HG02973 (cell line): ENCODE measurements around the gene KAT8.
"Not testable (repeated sequence)": the region's sequence is repeated elsewhere in the genome, so short reads cannot be mapped to it uniquely, and the experiment has no call there.

Source experiments
- ATAC-seq: cut with Tn5 transposase; IDR thresholded peaks from one replicate; pipeline ENCODE4 v1.9.1; 2021; ENCODE audit warnings: moderate library complexity; ENCODE audit not compliant: unreplicated experiment

KAT8 gene

GRCh38 chr16:31130336-31130891, 12.9 kb downstream of the KAT8 start:
- no peak for ATAC-seq

- ATAC-seq: no peak
Observed at GRCh38 chr16:31130899-31131298, 13.4 kb downstream of the KAT8 start.

DNA sequence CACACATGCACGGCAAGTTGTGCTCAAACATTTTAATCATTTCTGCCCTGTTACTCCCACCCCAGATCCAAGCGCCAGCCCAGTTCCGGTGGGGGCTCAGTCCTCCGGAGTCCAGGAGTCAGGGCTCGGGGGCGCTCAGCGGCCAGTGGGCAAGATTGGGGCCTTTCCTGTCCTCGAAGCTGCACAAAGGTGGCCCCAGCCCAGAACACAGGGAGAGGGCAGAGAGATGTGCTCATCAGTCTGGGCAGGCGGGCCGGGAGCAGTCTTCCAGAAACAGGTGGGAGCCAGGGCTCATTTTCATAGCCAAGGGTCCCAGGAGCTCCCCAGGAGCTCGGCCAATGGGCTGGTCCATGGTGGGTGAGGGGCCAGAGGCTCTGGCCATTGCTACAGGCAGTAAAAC, 14.0 kb downstream of the KAT8 start:
- no peak for ATAC-seq

DNA sequence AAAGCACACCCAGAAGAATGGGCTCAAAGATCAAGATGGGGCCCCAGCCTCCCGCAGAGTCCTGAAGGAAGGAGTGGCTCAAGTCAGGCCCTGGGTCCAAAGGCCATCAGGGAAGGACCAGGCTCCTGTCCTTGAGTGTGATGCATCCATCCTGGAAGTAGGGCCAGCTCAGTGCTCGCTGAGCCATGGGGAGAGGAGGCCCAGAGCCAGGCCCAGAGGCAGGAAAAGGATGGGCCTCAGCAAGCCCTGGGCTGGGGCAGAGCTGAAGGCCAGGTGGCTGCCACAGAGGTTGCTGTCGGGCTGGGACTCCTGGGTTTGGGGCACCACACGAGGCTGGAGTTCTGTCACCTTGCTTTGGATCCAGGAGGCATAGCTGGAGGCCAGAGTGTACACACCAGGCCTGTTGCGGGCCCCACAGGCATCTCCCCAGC, 14.4 kb downstream of the KAT8 start:
- no peak for ATAC-seq

GRCh38 chr16:31132303-31132979, 15.0 kb downstream of the KAT8 start:
- ATAC-seq: no peak

DNA sequence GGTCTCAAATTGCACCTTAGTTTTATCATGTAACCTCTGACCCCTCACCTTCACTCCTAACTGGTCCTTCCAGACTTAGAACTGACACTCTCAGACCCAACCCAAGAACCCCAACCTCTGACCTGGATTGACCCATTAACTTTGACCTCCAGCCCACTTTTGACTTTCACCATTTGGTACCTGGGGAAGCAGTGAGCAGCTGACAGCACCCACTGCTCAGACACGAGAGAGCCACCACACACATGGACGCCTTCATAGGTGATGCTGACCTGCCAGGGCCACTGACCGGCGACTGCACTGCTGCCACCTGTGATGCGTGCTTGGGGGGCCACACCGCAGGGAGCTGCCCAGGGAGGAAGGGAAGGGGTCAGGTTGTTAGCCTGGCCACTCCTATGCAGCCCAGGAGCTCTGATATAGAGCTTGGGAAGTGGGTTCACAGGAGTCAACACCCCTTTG, 15.6 kb downstream of the KAT8 start:
- ATAC-seq: no peak

DNA sequence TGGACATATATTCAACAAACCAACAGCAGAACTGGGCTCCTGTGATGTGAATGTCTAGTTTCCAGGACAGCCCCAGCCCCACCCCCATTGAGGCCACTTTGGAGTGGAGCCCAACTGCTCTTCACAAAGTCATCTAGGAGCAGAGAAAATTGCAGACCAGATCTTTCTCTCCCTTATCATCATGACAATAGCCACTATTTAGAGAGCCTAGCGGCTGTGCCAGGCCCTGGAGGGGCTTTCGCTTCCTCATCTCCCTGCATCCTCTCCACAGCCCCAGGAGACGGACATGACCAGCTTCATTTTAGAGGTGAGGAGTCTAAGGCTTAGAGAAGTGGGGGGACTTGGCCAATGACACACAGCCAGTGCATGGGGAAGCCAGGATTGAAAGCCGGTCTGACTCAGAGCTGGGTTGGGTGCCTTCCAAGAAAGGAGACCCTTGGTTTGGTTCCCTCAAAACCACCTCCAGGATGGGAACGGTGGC, 16.7 kb downstream of the KAT8 start:
- no peak for ATAC-seq

DNA sequence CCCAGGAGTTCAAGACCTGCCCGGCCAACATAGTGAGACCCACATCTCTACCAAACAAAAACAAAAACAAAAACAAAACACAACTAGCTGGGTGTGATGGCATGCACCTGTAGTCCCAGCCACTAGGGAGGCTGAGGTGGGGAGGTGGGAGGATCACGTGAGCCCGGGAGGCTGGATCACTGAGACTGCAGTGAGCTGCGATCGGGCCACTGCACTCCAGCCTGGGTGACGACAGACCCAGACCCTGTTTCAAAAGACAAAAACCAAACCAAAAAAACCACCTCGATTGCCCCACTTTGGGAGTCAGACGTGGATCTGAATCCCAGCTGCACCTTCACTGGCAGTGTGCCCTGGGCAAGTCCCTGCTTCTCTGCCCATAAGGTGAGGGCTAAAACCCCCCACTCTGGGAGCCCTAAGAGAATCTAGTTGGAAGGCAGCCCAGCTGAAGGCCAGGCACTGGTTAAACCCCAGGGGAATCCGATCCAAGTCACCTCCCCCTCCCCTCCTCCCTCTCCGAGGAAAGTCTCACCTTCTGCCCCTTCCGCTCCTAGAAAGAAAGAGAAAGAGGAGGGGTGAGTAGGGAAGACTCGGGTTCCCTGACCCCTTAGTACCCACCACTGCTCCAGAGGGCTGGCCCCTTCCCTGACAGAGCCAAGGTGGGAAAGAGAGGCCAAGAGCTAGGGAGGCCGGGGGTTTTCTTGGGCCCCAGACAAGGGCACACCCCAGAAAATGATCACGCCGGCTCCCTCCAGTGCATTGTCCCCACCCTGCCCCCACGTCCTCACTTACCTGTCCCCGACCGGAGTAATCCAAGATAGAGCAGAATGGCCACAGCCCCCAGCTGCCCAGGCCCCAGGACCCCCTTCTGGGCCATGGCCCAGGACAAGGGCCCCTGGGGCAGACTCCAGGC, 17.4 kb downstream of the KAT8 start:
- ATAC-seq: no peak

DNA sequence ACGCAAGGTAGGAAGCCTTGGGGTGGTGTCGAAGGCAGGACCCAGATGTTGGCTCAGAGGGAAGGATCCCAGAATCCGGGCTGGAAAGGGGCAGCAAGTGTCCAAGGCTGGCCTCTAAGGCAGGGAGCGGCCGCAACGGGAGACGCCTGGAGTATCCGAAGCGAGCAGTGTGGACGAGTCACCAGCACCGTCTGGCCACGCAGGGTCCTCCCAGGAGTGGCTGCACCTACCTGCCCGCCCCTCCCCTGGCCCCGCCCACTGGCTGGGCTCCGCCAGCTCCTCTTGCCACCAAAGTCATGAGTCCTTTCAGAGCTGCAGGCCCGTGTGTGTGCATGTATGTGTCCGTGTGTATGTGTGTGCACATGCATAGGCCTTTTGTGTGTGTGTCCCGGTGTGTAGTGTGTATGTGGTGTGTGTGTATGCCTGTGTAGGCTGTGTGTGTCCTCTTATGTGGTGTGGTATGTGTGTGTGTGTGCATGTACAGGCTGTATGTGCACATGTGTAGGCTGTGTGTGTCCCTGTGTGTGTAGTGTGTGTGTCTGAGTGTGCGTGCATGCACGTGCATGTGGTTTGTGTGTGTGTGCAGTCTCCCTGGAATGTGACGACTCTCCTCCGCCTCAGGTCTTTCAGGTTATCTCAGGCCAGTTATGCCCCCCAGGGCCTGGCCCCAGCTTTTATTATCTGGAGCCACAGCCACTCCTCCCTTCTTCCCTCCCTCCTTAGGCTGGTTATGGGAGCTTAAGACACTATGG, 18.2 kb downstream of the KAT8 start, which contains the start of gene PRSS8:
Gene PRSS8, minus strand, starts transcription at position 193 of the 752 bp plus-strand sequence. CDS start 229 bp downstream, outside the sequence.
- no peak for ATAC-seq

- no peak for ATAC-seq
Observed at GRCh38 chr16:31136287-31136662, 18.8 kb downstream of the KAT8 start.

GRCh38 chr16:31136822-31137499, 19.5 kb downstream of the KAT8 start:
- ATAC-seq: not testable (repeated sequence)

DNA sequence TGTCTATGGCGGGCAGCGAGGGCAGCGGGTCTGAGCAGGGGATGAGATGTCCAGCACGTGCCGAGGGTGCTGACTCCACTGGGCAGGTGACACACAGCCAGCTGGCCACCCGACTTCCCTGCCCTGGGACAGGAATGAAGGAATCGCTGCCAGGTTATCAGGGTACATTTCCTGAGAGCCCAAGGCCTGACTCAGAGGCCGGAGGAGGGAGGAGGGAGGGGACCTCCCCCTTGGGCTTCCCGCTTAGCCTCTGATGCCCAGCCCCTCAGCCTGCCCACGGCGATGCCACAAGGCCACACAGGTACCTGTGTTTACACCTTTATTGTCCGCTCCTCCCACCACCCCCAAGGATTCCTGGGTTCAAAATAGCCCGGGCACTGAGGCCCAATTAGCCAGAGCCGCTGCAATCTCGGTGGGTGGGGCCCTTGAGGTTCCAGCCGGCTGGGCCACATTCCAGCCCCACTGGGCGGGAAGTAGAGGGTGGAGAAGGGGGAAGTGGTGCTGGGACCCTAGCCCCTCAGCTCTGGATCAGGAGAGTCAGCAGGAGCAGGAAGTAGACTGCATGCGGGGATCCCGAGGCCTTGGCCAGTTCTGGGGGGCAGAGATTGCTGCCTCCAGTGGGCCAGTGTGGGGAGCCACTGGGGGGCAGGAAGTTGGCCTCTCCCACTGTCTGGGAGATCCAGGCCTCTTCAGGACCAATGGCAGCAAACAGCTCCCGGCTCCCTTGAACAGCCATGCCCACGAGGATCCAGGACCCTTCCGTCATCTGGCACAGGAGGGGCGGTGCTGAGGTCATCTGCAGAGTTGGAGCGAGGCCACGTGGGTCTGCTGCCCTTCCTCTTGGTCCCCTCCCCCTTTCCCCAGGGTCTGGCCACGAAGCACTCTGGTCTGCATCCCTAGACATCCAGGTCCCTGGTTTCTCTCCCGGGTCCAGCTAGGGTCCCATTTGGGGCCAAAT, 21.4 kb downstream of the KAT8 start:
- no peak for ATAC-seq

GRCh38 chr16:31141071-31141469, 23.6 kb downstream of the KAT8 start:
- not testable (repeated sequence) for ATAC-seq

DNA sequence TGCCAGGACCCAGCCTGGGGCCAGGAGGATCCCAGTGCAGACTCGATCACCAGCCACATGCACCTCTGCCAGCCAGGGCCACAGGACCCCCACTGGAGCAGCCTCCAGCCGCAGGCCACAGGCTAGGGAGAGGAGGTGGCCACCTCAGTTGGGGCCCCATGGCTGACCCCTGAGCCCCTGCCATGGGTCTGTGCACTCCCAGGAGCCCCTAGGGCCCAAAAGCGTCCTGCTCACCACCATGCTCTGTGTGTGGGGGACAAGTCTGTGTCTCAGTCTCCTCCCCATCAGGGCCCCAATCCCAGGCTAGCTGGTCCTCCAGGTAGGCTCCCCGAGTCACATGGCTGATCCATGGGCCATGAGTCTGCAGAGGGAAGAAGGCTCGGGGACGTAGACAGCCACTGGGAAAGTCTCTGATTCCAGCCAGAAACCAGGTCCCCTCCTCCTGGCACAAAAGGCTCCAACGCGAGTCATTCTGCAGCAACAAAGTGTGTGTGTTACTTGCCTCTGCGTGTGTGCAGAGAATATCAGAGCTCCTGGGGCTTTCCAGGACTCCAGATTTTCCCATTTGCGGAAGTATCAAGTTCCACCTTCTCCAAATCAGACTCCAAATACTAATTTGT, 24.1 kb downstream of the KAT8 start:
- no peak for ATAC-seq

DNA sequence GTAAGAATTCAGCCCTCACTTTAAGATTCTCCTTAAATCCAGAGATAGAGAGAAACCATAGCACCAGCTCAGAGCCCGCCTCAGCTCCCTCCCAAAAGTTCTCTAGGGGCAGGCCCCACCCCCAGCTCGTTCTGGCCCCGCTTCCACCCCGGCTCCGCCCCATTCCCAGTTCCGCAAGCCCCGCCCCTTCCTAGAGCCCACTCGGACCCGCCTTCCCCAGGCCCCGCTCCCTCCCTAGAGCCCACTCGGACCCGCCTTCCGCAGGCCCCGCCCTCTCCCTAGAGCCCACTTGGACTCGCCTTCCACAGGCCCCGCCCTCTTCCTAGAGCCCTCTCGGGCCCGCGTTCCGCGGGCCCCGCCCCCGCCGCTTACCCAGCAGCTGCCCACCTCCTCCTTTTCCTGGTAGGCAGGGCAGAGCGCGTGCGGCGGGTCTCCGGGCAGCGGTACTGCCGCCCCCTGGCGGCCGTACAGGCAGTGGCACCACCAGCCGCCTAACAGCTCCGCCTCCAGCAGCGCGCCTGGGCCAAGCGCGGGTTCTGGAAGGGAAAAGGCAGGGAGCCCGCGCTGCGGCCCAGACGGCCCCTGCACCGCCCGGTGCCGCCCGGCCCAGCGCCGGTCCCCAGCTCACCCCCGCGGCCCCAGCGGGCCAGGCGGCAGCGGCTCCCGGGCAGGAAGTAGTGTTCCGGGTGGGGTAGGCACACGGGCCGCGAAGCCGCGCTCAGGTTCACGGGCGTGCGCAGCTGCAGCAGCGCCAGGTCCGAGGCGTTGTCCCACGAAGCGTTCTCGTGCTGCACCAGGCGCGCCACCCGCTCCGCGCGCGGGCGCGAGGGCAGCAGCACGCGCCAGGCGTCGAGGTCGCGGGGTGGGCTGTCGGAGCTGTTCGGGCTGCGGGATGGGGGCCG, 24.9 kb downstream of the KAT8 start:
- ATAC-seq: peak; percentile 86

DNA sequence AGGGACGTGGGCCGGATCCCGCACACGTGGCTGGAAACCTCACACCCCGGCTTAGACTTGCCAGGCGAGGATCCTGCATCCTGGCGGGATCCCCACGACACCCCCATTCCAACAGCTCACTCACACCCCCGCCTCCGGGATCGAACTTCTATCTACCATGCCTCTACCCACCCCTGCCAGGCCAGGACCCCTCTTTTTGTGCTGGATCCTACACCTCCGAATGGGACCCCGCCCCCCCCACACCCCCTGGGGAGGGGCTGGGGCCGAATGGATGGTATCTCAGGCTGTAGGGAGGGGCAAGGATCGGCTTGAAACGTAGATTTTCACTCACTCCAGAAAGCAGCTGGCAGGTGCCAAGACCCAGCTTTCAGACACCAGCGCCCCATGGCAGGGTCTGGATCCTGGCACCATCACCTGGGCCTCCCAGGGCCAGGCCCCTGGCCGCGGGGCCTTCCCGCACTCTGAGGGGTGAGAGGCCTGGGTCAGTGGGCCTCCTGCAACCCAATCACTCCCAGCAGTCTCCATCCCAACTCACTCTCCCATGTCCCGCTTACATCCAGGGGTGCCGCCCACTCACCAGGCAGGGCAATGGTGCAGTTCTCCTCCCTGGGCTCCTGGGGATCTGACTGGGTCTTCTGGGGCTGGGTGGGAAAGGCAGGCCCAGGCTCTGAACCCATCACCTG, 25.7 kb downstream of the KAT8 start:
- no peak for ATAC-seq

DNA sequence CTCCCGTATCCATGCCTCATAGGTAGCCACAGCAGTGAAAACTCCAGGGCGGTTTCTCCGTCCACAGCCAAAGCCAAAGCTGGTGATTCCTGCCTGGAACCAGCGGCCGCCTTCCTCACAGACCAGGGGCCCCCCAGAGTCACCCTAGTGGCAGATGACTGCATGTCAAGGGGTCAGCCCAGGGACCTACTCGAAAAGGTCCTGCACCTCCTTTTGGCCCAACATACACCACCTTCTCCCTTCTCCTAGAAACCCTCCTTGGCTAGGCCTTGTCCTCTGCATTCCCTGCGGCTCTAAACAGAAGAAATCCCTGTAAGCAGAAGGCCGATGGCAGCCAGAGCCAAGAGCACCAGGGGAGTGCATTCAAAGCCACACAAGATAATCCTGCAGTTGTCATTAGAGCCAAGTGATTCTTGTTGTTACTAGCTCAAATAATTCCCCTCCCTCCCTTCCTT, 26.3 kb downstream of the KAT8 start:
- ATAC-seq: no peak
